Thyroid gland (tissue), 4 donors: ENCODE results near the gene PYGM. TPM values are rescaled to one million over a fixed set of nuclear protein-coding genes. Genes with fewer than 3 reads are reported as not detected.

ENCODE experiments used
- DNase-seq, 2 donors: peaks; one replicate each; pipeline ENCODE4 v3.0.0-alpha.2; 2019
- H3K27ac ChIP-seq, 3 donors: fragments of 200-600 bp; sonication (generic); 1 replicate in 2 of 3; 2 replicates in 1 of 3; pipeline ENCODE4 v1.5.1; 2016 to 2019; ENCODE audit warnings: mild to moderate bottlenecking in 1 of 3, moderate library complexity in 1 of 3
- H3K27me3 ChIP-seq: fragments of 200-600 bp; sonication (generic); one replicate; pipeline ENCODE4 v1.5.1; 2019
- H3K36me3 ChIP-seq, 2 donors: fragments of 200-600 bp; sonication (generic); one replicate each; pipeline ENCODE4 v1.5.1; 2016 to 2019
- H3K4me1 ChIP-seq, 2 donors: fragments of 200-600 bp; sonication (generic); one replicate each; pipeline ENCODE4 v1.5.1; 2017 to 2019
- H3K4me3 ChIP-seq, 3 donors: fragments of 200-600 bp; sonication (generic); replicated peaks in 1 of 3; 1 replicate in 2 of 3; 2 replicates in 1 of 3; pipeline ENCODE4 v1.5.1; 2016; ENCODE audit warnings: mild to moderate bottlenecking in 1 of 3
- H3K9me3 ChIP-seq: fragments of 200-600 bp; sonication (generic); one replicate; pipeline ENCODE4 v1.5.1; 2017
- POLR2A ChIP-seq, 2 donors: fragments of 450-650 bp; IDR thresholded peaks; one replicate each; pipeline ENCODE4 v1.6.1; 2017; ENCODE audit warnings: antibody characterized with exemption in 2 of 2, mild to moderate bottlenecking in 2 of 2, moderate library complexity in 1 of 2
- WGBS, 2 donors: methylation state at CpG; one replicate each; pipeline ENCODE4 v1.1.5; 2017; 5-methylcytosine and 5-hydroxymethylcytosine counted together
- intact Hi-C: fragments of 100-400 bp; cut with DNase I; formaldehyde crosslinking; loops from one replicate; pipeline ENCODE4 v1.15.1; 2023
- total RNA-seq, 4 donors: library from RNA; depleted of rRNA; stranded (reverse); fragments of >200 nt; gene quantifications; one replicate each; pipeline ENCODE4 v1.2.3, GENCODE V29; 2016
- TF ChIP-seq, protein P1 (sequence below), 6 experiments: fragments of 200-600 bp in 3 of 6; fragments of 450-650 bp in 3 of 6; sonication (generic) in 3 of 6; IDR thresholded peaks; one replicate each; pipeline ENCODE4 v1.5.1; 2016 to 2019; ENCODE audit warnings: antibody characterized with exemption in 6 of 6, mild to moderate bottlenecking in 2 of 6, inconsistent platforms in 1 of 6, moderate library complexity in 1 of 6

The PYGM gene
- total RNA-seq, 4 donors from 2014 or later: 4.3 to 14.8 (median 6.7) TPM

DNA sequence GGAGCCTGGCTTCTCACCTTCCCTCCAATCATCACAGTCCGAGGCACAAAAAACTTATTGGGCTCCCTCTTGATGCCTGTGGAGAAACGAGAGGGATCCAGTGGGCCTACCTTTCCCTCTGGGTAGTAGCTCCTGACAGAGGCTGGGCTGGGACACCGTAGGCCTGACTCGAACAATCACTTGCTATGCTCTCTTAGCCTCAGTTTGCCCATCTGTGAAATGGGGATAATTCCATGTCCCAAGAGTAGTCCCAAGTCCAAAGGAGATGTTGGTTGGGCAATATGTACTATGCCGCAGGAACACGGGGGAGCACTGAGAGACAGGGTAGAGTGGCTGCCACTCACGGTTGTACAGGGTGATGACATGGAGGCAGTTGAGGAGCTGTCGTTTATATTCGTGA lies 8.2 kb downstream of the PYGM start:
- H3K27ac ChIP-seq: no peak overlapping the region
- intact Hi-C loops: no loop called here
- no peaks in the 10 kb centered on the region for H3K36me3 ChIP-seq
- peaks cover 12 to 18% of the 10 kb centered on the region in 2 donors for H3K4me1 ChIP-seq
- no peaks in the 10 kb centered on the region for H3K9me3 ChIP-seq
- no peak overlapping the region for H3K4me3 ChIP-seq
- 98% methylated on average over 7 to 9 of the region's 9 CpGs for WGBS, 2 donors
- DNase-seq: no peak
- H3K27me3 ChIP-seq: no peaks in the 10 kb centered on the region
- TF ChIP-seq, protein P1, sequence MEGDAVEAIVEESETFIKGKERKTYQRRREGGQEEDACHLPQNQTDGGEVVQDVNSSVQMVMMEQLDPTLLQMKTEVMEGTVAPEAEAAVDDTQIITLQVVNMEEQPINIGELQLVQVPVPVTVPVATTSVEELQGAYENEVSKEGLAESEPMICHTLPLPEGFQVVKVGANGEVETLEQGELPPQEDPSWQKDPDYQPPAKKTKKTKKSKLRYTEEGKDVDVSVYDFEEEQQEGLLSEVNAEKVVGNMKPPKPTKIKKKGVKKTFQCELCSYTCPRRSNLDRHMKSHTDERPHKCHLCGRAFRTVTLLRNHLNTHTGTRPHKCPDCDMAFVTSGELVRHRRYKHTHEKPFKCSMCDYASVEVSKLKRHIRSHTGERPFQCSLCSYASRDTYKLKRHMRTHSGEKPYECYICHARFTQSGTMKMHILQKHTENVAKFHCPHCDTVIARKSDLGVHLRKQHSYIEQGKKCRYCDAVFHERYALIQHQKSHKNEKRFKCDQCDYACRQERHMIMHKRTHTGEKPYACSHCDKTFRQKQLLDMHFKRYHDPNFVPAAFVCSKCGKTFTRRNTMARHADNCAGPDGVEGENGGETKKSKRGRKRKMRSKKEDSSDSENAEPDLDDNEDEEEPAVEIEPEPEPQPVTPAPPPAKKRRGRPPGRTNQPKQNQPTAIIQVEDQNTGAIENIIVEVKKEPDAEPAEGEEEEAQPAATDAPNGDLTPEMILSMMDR (IDR thresholded peaks at IDR 0.05): no peak
- no peak for TF ChIP-seq POLR2A (IDR thresholded peaks at IDR 0.05)

DNA sequence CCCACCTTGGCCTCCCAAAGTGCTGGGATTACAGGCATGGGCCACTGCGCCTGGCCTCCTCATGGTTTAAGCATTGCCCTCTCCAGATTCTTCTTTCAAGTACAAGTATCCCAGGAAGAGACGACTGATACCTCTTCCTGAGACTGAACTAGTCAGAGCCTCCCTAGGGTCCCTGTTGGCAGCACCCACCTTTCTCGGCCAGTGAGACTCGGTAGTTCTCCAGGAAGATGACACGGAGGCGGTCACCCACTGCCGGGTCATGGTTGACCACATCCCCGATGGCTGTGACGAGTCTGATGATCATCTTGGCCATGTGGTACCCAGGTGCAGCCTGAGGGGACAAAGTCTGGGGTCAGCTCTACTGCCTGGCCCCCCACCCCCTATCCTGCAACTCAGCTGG lies 8.6 kb downstream of the PYGM start:
- H3K27me3 ChIP-seq: no peaks in the 10 kb centered on the region
- H3K36me3 ChIP-seq: no peaks in the 10 kb centered on the region
- DNase-seq: no peak
- 94 to 95% methylated on average over 7 to 9 of the region's 9 CpGs for WGBS, 2 donors
- intact Hi-C loops: no loop called here
- no peak overlapping the region for H3K4me3 ChIP-seq
- peaks cover 8 to 18% of the 10 kb centered on the region in 2 donors for H3K4me1 ChIP-seq
- H3K27ac ChIP-seq: no peak overlapping the region
- no peak for TF ChIP-seq POLR2A (IDR thresholded peaks at IDR 0.05)
- H3K9me3 ChIP-seq: no peaks in the 10 kb centered on the region

GRCh38 chr11:64750361-64751054 lies 9.3 kb downstream of the PYGM start:
- no peaks in the 10 kb centered on the region for H3K36me3 ChIP-seq
- no peak for TF ChIP-seq POLR2A (IDR thresholded peaks at IDR 0.05)
- TF ChIP-seq, protein P1 (IDR thresholded peaks at IDR 0.05): no peak
- no peak overlapping the region for H3K27ac ChIP-seq
- WGBS, 2 donors: 90 to 95% methylated on average over 12 to 13 of the region's 13 CpGs
- DNase-seq: no peak
- no peak overlapping the region for H3K4me3 ChIP-seq
- peaks cover 7 to 20% of the 10 kb centered on the region in 2 donors for H3K4me1 ChIP-seq
- H3K27me3 ChIP-seq: peaks cover 6% of the 10 kb centered on the region
- H3K9me3 ChIP-seq: no peaks in the 10 kb centered on the region
- intact Hi-C loops: no loop called here

- H3K27me3 ChIP-seq: peaks cover 21% of the 10 kb centered on the region
- TF ChIP-seq, protein P1 (IDR thresholded peaks at IDR 0.05): no peak
- TF ChIP-seq POLR2A (IDR thresholded peaks at IDR 0.05): no peak
- no peak overlapping the region for H3K4me3 ChIP-seq
- H3K9me3 ChIP-seq: no peaks in the 10 kb centered on the region
- no peak overlapping the region for H3K27ac ChIP-seq
- peaks cover 22 to 42% of the 10 kb centered on the region in 2 donors for H3K4me1 ChIP-seq
- intact Hi-C loops: no loop called here
- DNase-seq: no peak
- WGBS, 2 donors: 88% methylated on average over 15 of the region's 15 CpGs
- no peaks in the 10 kb centered on the region for H3K36me3 ChIP-seq
Observed at GRCh38 chr11:64747961-64748665, 11.7 kb downstream of the PYGM start.

- no peak for TF ChIP-seq POLR2A (IDR thresholded peaks at IDR 0.05)
- TF ChIP-seq, protein P1 (IDR thresholded peaks at IDR 0.05): no peak
- intact Hi-C loops: no loop called here
- Histone ChIP-seq H3K4me1 (peaks cover 32 to 54% of the 10 kb centered on the region in 2 donors), H3K4me3 (peak overlapping the region in 1 of 3 donors; percentile 6), H3K27ac (peak overlapping the region; percentile 30 to 72 (median 63)), H3K36me3 (no peaks in the 10 kb centered on the region), H3K27me3 (peaks cover 27% of the 10 kb centered on the region), H3K9me3 (no peaks in the 10 kb centered on the region)
- WGBS, 2 donors: 71 to 81% methylated on average over 5 to 9 of the region's 10 CpGs
- DNase-seq: peak in 1 of 2 donors; percentile 32
Observed at GRCh38 chr11:64746486-64746885, 13.3 kb downstream of the PYGM start.
